Neuronal stem cell (in vitro differentiated cells): ENCODE results near the gene SH3D19.

ENCODE experiments used
- DNase-seq: peaks from one replicate; pipeline ENCODE4 v3.0.0-alpha.2; 2013; ENCODE audit warnings: low spot score
- H2AFZ ChIP-seq: one replicate; pipeline ENCODE4 v1.6.1; 2013; ENCODE audit warnings: mild to moderate bottlenecking, low read length, inconsistent platforms
- H2AK5ac ChIP-seq: 2 replicates; pipeline ENCODE4 v1.6.1; 2013; ENCODE audit warnings: low read depth, mild to moderate bottlenecking, inconsistent platforms, low read length, moderate library complexity, mixed read lengths
- H2BK120ac ChIP-seq: 2 replicates; pipeline ENCODE4 v1.6.1; 2013; ENCODE audit warnings: low read depth, mild to moderate bottlenecking, inconsistent platforms, low read length, moderate library complexity, mixed read lengths
- H2BK12ac ChIP-seq: one replicate; pipeline ENCODE4 v1.6.1; 2013; ENCODE audit warnings: low read length, inconsistent platforms
- H2BK15ac ChIP-seq: 2 replicates; pipeline ENCODE4 v1.6.1; 2013; ENCODE audit warnings: mild to moderate bottlenecking, low read length, inconsistent platforms, mixed read lengths
- H2BK5ac ChIP-seq: one replicate; pipeline ENCODE4 v1.6.1; 2013; ENCODE audit warnings: inconsistent platforms, mild to moderate bottlenecking, low read length, moderate library complexity
- H3K14ac ChIP-seq: one replicate; pipeline ENCODE4 v1.6.1; 2013; ENCODE audit warnings: low read length, inconsistent platforms
- H3K18ac ChIP-seq: 2 replicates; pipeline ENCODE4 v1.6.1; 2013; ENCODE audit warnings: low read length, inconsistent platforms
- H3K23ac ChIP-seq: 2 replicates; pipeline ENCODE4 v1.6.1; 2013; ENCODE audit warnings: low read depth, mild to moderate bottlenecking, mixed read lengths, low read length, inconsistent platforms; ENCODE audit not compliant: poor library complexity
- H3K27ac ChIP-seq: replicated peaks from 3 replicates; pipeline ENCODE4 v1.5.1; 2013; ENCODE audit warnings: low read length, inconsistent platforms
- H3K27me3 ChIP-seq, 3 experiments: 2 replicates each; pipeline ENCODE4 v1.6.1; 2013; ENCODE audit warnings: low read length in 3 of 3, mild to moderate bottlenecking in 2 of 3, inconsistent platforms in 1 of 3, low read depth in 1 of 3, mixed read lengths in 1 of 3, moderate library complexity in 1 of 3; ENCODE audit not compliant: control insufficient read depth in 3 of 3, insufficient read depth in 3 of 3
- H3K36me3 ChIP-seq, 2 donors: replicated peaks in 1 of 2; 2 replicates each; pipeline ENCODE4 v1.6.1; 2013; ENCODE audit warnings: low read length in 2 of 2; ENCODE audit not compliant: control insufficient read depth in 2 of 2, insufficient read depth in 2 of 2
- H3K4ac ChIP-seq: 2 replicates; pipeline ENCODE4 v1.6.1; 2013; ENCODE audit warnings: inconsistent platforms, mild to moderate bottlenecking, low read length, moderate library complexity
- H3K4me1 ChIP-seq, 2 donors: 1 replicate in 1 of 2; 2 replicates in 1 of 2; pipeline ENCODE4 v1.6.1; 2013; ENCODE audit warnings: low read length in 2 of 2, low read depth in 1 of 2; ENCODE audit not compliant: control insufficient read depth in 2 of 2, insufficient read depth in 1 of 2
- H3K4me2 ChIP-seq: one replicate; pipeline ENCODE4 v1.6.1; 2013; ENCODE audit warnings: mild to moderate bottlenecking, low read length, inconsistent platforms; ENCODE audit not compliant: insufficient read depth, poor library complexity, severe bottlenecking
- H3K4me3 ChIP-seq, 2 donors: 2 replicates each; pipeline ENCODE4 v1.5.1; 2013; ENCODE audit warnings: low read length in 2 of 2, mild to moderate bottlenecking in 2 of 2, inconsistent platforms in 1 of 2, moderate library complexity in 1 of 2
- H3K79me1 ChIP-seq: one replicate; pipeline ENCODE4 v1.6.1; 2013; ENCODE audit warnings: low read depth, mild to moderate bottlenecking, inconsistent platforms, low read length, moderate library complexity
- H3K9ac ChIP-seq: one replicate; pipeline ENCODE4 v1.6.1; 2013; ENCODE audit warnings: mild to moderate bottlenecking, low read depth, low read length, inconsistent platforms; ENCODE audit not compliant: poor library complexity
- H3K9me3 ChIP-seq, 2 donors: replicated peaks in 1 of 2; 2 replicates each; pipeline versions ENCODE3 to v1.6.1; 2013; ENCODE audit warnings: low read length in 2 of 2, mild to moderate bottlenecking in 2 of 2, inconsistent platforms in 1 of 2, low read depth in 1 of 2, mixed read lengths in 1 of 2, moderate library complexity in 1 of 2; ENCODE audit not compliant: control insufficient read depth in 2 of 2, insufficient read depth in 1 of 2
- H4K8ac ChIP-seq: one replicate; pipeline ENCODE4 v1.6.1; 2013; ENCODE audit warnings: low read depth, mild to moderate bottlenecking, inconsistent platforms, low read length, moderate library complexity
- H4K91ac ChIP-seq: one replicate; pipeline ENCODE4 v1.6.1; 2013; ENCODE audit warnings: low read length, low read depth, mild to moderate bottlenecking, inconsistent platforms; ENCODE audit not compliant: poor library complexity
- WGBS, 2 donors: extraction: QIAGEN DNeasy Blood & Tissue Kit; methylation state at CpG; one replicate each; pipeline ENCODE4 v1.1.7; 2013; ENCODE audit warnings: missing lambda C conversion rate in 2 of 2, mixed read lengths in 1 of 2; ENCODE audit not compliant: insufficient read length in 2 of 2, insufficient replicate concordance in 1 of 2; ENCODE audit errors: extremely low coverage in 2 of 2; 5-methylcytosine and 5-hydroxymethylcytosine counted together

SH3D19 gene

DNA sequence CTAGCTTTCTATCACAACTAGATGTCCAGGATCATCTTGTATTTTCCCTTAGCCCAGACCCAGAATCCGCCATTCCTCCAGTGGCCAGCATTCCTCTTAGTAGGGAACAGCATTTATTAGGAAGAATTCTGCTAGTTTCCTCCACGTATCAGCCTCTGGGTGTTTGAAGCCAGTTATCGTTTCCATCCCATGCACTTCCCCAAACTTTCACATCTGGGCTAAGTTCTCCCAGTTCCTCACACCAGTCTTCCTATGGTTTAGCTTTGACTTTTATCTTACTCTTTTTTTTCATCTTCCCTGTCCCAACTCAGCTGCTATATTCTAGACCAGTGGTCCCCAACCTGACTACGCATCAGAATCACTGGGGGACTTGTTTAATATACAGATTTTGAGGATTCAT, 101.9 kb downstream of the SH3D19 start:
- Histone ChIP-seq H3K79me1 (no peaks in the 10 kb centered on the region), H3K18ac (no peak overlapping the region)

DNA sequence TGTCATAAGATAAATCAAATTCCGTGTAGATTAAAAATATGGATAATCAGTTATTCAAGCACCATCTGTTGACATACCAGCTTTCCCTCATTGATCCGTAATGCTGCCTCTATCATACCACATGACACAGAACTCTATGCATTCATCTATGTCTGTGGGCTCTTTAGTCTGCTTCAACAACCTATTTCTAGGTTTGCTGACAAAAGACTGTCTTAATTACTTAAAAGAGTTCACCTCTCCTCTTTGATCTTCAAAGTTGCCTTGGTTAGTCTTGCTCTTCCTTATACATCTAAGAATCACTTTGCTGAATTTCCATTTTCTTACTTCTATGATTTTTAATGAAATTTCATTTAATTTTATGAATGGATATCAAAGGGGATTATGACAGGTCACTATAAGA, 105.5 kb downstream of the SH3D19 start:
- Histone ChIP-seq H2AK5ac (no peak overlapping the region), H3K79me1 (no peaks in the 10 kb centered on the region), H3K4me3 (no peak overlapping the region), H3K27me3 (no peaks in the 10 kb centered on the region), H2BK12ac (no peak overlapping the region), H3K4me2 (no peak overlapping the region), H3K9me3 (no peaks in the 10 kb centered on the region), H3K18ac (no peak overlapping the region), H3K27ac (no peak overlapping the region), H3K9ac (no peak overlapping the region), H2BK15ac (no peak overlapping the region), H3K4ac (no peak overlapping the region), H4K8ac (no peak overlapping the region), H3K23ac (no peak overlapping the region), H3K4me1 (no peaks in the 10 kb centered on the region), H2BK120ac (no peak overlapping the region), H2AFZ (no peak overlapping the region), H3K36me3 (peaks cover 0 to 9% of the 10 kb centered on the region in 2 donors), H3K14ac (no peak overlapping the region), H2BK5ac (no peak overlapping the region), H4K91ac (no peak overlapping the region)
- DNase-seq, result no peak
- no CpG with 5 or more reads among the region's 2 CpGs for WGBS, 2 donors

More for the DNA sequence above, 101.9 kb downstream of the SH3D19 start:
- Histone ChIP-seq H3K23ac (no peak overlapping the region), H4K91ac (no peak overlapping the region), H3K9me3 (no peaks in the 10 kb centered on the region), H3K4me1 (peaks cover 2 to 7% of the 10 kb centered on the region in 2 donors), H2BK120ac (no peak overlapping the region), H3K36me3 (peaks cover 0 to 6% of the 10 kb centered on the region in 2 donors), H3K27me3 (no peaks in the 10 kb centered on the region), H2AK5ac (no peak overlapping the region), H2BK15ac (no peak overlapping the region), H3K4me2 (no peak overlapping the region), H3K4me3 (no peak overlapping the region), H2BK12ac (no peak overlapping the region), H4K8ac (no peak overlapping the region), H3K9ac (no peak overlapping the region), H3K14ac (no peak overlapping the region), H2BK5ac (no peak overlapping the region), H3K4ac (no peak overlapping the region), H2AFZ (no peak overlapping the region), H3K27ac (no peak overlapping the region)
- no CpG with 5 or more reads among the region's 4 CpGs for WGBS, 2 donors
- DNase-seq, result no peak

- Histone ChIP-seq H3K9me3 (no peaks in the 10 kb centered on the region), H3K4me2 (no peak overlapping the region), H2AK5ac (no peak overlapping the region), H3K4me1 (no peaks in the 10 kb centered on the region), H2BK5ac (no peak overlapping the region), H3K9ac (no peak overlapping the region), H3K36me3 (peaks cover 0 to 9% of the 10 kb centered on the region in 2 donors), H3K27me3 (no peaks in the 10 kb centered on the region), H2BK12ac (no peak overlapping the region), H3K27ac (no peak overlapping the region), H2BK120ac (no peak overlapping the region), H3K4ac (no peak overlapping the region), H3K23ac (no peak overlapping the region), H3K14ac (no peak overlapping the region), H3K4me3 (no peak overlapping the region), H4K8ac (no peak overlapping the region), H3K79me1 (no peaks in the 10 kb centered on the region), H4K91ac (no peak overlapping the region), H2AFZ (no peak overlapping the region), H2BK15ac (no peak overlapping the region), H3K18ac (no peak overlapping the region)
- DNase-seq, result no peak
- no CpG with 5 or more reads among the region's 4 CpGs for WGBS, 2 donors
Measured at GRCh38 chr4:151219091-151219490, 106.3 kb downstream of the SH3D19 start.

DNA sequence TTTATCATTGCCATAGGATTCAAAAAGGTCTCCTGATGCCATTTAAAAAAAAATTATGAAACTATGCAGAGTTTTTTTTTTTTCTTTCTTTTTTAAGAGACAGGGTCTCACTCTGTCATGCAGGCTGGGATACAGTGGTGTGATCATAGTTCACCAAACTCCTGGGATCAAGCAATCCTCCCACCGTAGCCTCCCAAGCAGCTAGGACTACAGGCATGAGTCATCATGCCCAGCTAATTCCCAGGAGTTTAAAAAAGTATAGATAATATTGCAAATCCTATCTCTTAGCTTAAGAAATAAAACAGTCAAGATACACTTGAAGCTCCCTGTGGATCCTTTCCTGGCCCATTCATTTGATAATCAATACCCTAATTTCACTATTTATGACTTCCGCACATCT, 107.1 kb downstream of the SH3D19 start:
- no peak overlapping the region for H3K23ac ChIP-seq
- H2BK15ac ChIP-seq, result no peak overlapping the region
- H3K4me2 ChIP-seq, result no peak overlapping the region
- no peak overlapping the region for H2BK5ac ChIP-seq
- H3K18ac ChIP-seq, result no peak overlapping the region
- H3K9ac ChIP-seq, result no peak overlapping the region
- no peak overlapping the region for H2BK12ac ChIP-seq
- no peak overlapping the region for H3K14ac ChIP-seq
- no peak for DNase-seq
- no peaks in the 10 kb centered on the region for H3K4me1 ChIP-seq
- H4K91ac ChIP-seq, result no peak overlapping the region
- H4K8ac ChIP-seq, result no peak overlapping the region
- H3K9me3 ChIP-seq, result no peaks in the 10 kb centered on the region
- H3K27ac ChIP-seq, result no peak overlapping the region
- H3K4ac ChIP-seq, result no peak overlapping the region
- H2AFZ ChIP-seq, result no peak overlapping the region
- no peak overlapping the region for H2AK5ac ChIP-seq
- H3K27me3 ChIP-seq, result no peaks in the 10 kb centered on the region
- WGBS, 2 donors, result no CpG with 5 or more reads among the region's 2 CpGs
- no peaks in the 10 kb centered on the region for H3K79me1 ChIP-seq
- H3K4me3 ChIP-seq, result no peak overlapping the region
- H3K36me3 ChIP-seq, result peaks cover 0 to 6% of the 10 kb centered on the region in 2 donors
- H2BK120ac ChIP-seq, result no peak overlapping the region
